NCI-H226 (cell line): ENCODE measurements around the gene AKR1D1.
"Not testable (repeated sequence)": the region's sequence is repeated elsewhere in the genome, so short reads cannot be mapped to it uniquely, and the experiment has no call there.

Experiments
- DNase-seq: peaks from one replicate; pipeline ENCODE4 v3.0.0-alpha.2; 2015

The AKR1D1 gene

GRCh38 chr7:138125598-138126111 is 49.4 kb downstream of the AKR1D1 start:
- peak; percentile 49 for DNase-seq

- DNase-seq = peak; percentile 58
Measured at GRCh38 chr7:138126928-138127327, 50.7 kb downstream of the AKR1D1 start.

GRCh38 chr7:138127996-138128395 is 51.7 kb downstream of the AKR1D1 start:
- no peak for DNase-seq

GRCh38 chr7:138129551-138130165 is 53.4 kb downstream of the AKR1D1 start:
- DNase-seq = no peak

GRCh38 chr7:138137423-138138171 is 61.3 kb downstream of the AKR1D1 start:
- DNase-seq = no peak

- DNase-seq = no peak
Measured at GRCh38 chr7:138138244-138138643, 62.0 kb downstream of the AKR1D1 start.

- DNase-seq = no peak
Measured at GRCh38 chr7:138142583-138143201, 66.4 kb downstream of the AKR1D1 start.

GRCh38 chr7:138144958-138145357 is 68.7 kb downstream of the AKR1D1 start:
- no peak for DNase-seq

- not testable (repeated sequence) for DNase-seq
Measured at GRCh38 chr7:138146221-138146620, 70.0 kb downstream of the AKR1D1 start.

- not testable (repeated sequence) for DNase-seq
Measured at GRCh38 chr7:138146757-138147734, 70.8 kb downstream of the AKR1D1 start.

GRCh38 chr7:138151731-138152577 is 75.7 kb downstream of the AKR1D1 start:
- no peak for DNase-seq

- DNase-seq = no peak
Measured at GRCh38 chr7:138154661-138155060, 78.4 kb downstream of the AKR1D1 start.

- no peak for DNase-seq
Measured at GRCh38 chr7:138157702-138158101, 81.4 kb downstream of the AKR1D1 start.

- no peak for DNase-seq
Measured at GRCh38 chr7:138158739-138159528, 82.7 kb downstream of the AKR1D1 start.

GRCh38 chr7:138161600-138162081 is 85.4 kb downstream of the AKR1D1 start:
- peak; percentile 84 for DNase-seq

GRCh38 chr7:138162236-138162635 is 86.0 kb downstream of the AKR1D1 start:
- DNase-seq = no peak

- no peak for DNase-seq
Measured at GRCh38 chr7:138163800-138164199, 87.5 kb downstream of the AKR1D1 start.

- no peak for DNase-seq
Measured at GRCh38 chr7:138164804-138165203, 88.5 kb downstream of the AKR1D1 start.

- no peak for DNase-seq
Measured at GRCh38 chr7:138166681-138167080, 90.4 kb downstream of the AKR1D1 start.

- DNase-seq = peak; percentile 52
Measured at GRCh38 chr7:138167222-138167621, 91.0 kb downstream of the AKR1D1 start.

GRCh38 chr7:138167869-138168296 is 91.6 kb downstream of the AKR1D1 start:
- DNase-seq = no peak
